Measurements from ENCODE around the gene RPL18.

RPL18 gene

DNA sequence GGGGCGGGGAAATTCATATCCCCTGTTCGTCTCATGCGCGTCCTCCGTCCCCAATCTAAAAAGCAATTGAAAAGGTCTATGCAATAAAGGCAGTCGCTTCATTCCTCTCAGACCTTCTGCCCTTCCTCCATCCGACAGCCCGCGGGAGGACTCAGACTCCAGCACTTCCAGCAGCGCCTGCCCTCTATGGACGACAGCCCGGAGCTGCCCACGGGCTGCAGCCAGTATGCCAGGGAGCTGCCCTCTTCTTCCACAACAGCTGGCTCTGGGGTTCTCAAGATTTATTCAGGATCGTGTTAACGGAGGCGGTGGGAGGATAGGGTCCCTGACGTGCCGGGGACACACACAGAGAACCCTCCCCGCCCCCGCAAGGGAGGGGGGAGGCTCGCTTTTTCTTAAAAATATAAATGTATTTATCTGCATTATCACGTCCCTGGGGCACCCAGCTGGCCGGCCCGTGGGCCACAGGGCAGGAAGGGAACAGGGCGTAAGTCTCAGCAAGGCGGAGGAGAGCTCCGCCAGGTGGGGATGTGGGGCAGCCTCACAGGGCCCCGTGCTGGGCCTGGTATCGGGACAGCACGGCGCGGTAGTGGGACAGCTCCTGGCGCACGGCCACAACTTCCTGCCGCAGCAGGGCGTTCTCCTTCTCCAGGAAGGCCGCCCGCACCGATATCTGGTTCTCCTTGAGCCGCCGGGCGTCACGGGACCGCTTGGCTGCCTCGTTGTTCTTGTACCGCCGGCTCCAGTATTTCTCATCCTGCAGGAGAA is 11.5 kb upstream of the RPL18 start:
- peak; percentile 78 for DNase-seq (ENCODE audit: low spot score)

DNA sequence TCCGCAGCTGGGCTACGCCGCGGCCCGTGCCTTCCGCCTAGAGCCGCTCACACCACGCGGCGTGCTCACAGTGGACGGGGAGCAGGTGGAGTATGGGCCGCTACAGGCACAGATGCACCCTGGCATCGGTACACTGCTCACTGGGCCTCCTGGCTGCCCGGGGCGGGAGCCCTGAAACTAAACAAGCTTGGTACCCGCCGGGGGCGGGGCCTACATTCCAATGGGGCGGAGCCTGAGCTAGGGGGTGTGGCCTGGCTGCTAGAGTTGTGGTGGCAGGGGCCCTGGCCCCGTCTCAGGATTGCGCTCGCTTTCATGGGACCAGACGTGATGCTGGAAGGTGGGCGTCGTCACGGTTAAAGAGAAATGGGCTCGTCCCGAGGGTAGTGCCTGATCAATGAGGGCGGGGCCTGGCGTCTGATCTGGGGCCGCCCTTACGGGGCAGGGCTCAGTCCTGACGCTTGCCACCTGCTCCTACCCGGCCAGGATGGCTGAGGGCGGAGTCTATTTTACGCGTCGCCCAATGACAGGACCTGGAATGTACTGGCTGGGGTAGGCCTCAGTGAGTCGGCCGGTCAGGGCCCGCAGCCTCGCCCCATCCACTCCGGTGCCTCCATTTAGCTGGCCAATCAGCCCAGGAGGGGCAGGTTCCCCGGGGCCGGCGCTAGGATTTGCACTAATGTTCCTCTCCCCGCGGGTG is 10.8 kb upstream of the RPL18 start:
- DNase-seq (ENCODE audit: low spot score), result peak; percentile 51

DNA sequence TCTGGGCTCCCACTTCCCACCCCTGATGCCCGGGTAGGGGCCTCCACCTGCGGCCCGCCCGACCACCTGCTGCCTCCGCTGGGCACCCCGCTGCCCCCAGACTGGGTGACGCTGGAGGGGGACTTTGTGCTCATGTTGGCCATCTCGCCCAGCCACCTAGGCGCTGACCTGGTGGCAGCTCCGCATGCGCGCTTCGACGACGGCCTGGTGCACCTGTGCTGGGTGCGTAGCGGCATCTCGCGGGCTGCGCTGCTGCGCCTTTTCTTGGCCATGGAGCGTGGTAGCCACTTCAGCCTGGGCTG is 10.3 kb upstream of the RPL18 start:
- DNase-seq (ENCODE audit: low spot score), result no peak

DNA sequence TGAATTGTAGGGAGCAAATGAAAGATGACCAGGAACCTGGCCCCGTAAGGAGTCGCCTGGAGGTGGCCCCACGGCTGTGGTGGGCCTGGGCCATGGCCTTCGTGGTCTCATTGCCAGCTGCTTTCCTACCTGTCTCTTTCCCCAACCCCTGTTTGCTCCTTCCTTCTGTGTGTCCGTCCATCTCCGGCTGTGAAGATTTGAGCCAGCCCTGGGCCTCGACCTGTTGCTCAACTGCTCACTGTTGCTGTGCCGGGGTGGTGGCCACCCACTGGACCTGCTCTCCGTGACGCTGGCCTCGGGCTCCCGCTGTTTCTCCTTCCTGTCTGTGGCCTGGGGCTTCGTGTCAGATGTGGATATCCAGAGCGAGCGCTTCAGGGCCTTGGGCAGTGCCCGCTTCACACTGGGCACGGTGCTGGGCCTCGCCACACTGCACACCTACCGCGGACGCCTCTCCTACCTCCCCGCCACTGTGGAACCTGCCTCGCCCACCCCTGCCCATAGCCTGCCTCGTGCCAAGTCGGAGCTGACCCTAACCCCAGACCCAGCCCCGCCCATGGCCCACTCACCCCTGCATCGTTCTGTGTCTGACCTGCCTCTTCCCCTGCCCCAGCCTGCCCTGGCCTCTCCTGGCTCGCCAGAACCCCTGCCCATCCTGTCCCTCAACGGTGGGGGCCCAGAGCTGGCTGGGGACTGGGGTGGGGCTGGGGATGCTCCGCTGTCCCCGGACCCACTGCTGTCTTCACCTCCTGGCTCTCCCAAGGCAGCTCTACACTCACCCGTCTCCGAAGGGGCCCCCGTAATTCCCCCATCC is 9.7 kb upstream of the RPL18 start:
- DNase-seq (ENCODE audit: low spot score), result no peak

DNA sequence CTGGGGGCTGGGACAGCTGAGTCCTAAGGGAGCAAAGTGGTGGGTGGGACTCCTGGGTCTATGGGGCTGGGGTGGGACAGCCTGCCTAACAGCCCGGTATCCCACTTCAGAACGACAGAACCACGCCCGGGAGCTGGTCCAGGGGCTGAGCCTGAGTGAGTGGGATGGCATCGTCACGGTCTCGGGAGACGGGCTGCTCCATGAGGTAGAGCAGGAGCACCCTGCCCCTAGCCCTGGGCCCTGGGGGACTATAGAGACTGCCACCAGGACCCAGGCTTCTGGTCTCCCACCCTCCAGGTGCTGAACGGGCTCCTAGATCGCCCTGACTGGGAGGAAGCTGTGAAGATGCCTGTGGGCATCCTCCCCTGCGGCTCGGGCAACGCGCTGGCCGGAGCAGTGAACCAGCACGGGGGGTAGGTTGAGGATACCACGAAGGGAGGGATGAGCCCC is 8.9 kb upstream of the RPL18 start:
- DNase-seq (ENCODE audit: low spot score), result no peak

DNA sequence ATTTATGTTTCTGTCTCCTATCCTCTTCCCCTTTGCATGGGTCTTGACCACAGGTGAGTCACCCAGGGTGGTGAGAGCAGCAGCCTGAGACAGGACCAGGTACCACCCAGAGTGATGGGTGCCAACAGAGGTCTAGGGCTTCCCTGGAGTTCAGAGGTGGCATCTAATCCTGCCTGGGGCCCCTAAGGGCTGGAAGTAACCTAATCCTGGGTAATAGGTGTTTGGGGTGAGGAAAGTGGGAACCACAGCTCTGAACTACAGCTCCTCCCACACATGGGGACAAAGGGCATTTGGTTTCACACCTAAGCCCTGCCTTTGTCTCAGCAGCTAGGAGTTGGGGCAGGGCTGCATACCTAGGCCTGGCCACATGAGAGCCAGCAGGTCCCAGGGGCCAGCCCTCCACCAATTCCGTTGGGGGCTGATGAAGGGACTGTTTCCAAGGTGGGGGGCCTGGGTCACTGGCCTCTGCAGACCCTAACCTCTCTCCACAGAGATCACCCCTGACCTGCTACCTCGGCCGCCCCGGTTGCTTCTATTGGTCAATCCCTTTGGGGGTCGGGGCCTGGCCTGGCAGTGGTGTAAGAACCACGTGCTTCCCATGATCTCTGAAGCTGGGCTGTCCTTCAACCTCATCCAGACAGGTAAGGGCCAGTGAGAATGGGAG is 8.4 kb upstream of the RPL18 start:
- DNase-seq (ENCODE audit: low spot score), result no peak

DNA sequence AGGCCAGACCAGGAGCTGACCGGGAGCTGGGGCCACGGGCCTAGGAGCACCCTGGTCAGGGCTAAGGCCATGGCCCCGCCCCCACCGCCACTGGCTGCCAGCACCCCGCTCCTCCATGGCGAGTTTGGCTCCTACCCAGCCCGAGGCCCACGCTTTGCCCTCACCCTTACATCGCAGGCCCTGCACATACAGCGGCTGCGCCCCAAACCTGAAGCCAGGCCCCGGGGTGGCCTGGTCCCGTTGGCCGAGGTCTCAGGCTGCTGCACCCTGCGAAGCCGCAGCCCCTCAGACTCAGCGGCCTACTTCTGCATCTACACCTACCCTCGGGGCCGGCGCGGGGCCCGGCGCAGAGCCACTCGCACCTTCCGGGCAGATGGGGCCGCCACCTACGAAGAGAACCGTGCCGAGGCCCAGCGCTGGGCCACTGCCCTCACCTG is 6.9 kb upstream of the RPL18 start:
- DNase-seq (ENCODE audit: low spot score), result no peak

DNA sequence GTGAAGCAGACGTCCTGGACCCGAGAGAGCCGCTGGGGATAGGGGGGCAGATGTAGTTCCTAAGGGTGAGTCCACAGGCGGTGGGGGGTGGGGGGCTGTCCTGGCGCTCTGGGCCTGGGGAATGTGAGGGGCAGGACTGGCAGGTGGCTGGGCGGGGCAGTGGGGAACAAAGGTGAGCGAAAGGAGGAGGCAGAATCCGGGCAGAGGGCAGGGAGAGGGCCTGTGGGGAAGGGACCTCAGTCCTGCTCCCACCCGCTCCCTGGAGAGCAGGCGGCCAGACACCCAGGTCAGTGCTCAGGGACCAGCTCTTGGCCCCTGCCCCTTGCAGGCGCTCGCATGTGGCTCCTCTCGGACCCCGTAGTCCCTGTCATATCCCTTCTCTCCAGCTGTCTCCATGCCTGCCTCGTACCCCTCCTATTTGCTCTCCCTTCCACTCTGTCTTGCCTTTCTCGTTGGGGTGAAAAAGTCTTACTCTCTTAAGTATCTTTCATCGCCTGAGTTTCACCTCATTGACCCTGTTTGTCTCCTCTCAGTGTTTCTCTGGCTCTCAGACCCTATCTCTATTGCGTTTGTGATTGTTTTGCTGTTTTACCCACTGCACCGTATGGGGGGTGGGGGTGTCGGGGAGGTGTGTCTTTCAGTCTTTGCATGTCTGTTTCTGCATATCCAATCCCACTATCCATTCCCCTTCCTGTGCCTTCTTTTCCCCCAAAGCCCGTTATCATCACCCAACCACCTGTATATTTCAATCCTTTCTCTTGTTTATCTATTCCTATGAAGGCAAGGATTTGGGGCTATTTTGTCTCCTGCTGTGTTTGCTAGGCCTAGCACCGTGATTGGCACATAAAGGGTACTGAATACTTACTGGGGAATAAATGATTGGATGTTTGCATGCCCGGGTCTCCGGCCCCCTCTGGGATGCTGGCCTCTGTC is 6.1 kb upstream of the RPL18 start:
- DNase-seq (ENCODE audit: low spot score), result no peak

DNA sequence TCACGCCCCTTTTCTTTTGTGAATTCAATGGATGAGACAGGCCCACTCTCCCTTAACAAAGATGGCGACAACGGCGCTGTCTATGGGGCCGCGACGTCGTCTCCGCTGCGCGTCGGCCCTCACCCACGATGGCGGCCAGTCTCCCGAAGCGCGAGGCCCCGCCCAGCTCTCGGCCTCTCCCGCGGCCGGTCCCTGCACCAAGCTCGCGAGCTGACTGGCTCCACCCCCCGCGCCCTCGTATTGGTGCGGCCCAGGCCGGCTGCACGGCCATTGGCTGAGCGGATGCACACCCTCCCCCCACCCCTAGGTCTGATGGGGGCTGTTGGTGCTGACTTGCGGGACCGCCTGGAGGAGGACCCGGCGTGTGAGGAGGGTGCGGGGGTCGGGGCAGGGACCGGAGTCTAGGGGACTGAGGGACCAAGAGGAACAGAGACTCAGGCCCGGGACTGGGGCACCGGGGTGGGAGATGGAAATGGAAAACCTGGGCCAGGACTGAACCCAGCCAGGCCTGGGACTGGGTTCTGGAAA is 5.2 kb upstream of the RPL18 start:
- DNase-seq (ENCODE audit: low spot score), result peak; percentile 98

DNA sequence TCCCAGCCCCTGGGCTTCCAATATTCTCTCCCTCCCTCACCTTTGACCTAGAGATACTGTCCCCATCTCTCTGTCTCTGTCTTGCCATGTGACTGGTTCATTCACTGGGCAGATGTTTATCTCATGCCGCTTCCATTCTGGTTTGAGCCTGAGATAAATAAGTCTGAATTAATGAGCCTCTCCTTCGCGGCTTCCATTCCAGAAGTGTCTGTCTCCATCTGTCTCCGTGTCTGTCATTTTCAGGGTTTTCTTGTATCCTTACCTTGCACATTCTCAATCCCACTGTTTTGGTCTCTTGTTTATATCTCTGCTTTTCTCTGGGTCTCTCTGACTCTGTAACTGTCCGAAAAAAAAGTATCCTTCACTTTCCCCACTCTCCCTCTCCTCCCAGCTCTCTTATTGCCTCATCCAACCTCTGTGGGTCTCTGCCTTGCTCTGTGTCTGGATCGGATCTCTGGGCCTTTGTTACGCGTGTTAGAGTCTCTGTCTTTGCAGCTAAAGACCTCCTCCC is 4.6 kb upstream of the RPL18 start:
- DNase-seq (ENCODE audit: low spot score), result no peak

DNA sequence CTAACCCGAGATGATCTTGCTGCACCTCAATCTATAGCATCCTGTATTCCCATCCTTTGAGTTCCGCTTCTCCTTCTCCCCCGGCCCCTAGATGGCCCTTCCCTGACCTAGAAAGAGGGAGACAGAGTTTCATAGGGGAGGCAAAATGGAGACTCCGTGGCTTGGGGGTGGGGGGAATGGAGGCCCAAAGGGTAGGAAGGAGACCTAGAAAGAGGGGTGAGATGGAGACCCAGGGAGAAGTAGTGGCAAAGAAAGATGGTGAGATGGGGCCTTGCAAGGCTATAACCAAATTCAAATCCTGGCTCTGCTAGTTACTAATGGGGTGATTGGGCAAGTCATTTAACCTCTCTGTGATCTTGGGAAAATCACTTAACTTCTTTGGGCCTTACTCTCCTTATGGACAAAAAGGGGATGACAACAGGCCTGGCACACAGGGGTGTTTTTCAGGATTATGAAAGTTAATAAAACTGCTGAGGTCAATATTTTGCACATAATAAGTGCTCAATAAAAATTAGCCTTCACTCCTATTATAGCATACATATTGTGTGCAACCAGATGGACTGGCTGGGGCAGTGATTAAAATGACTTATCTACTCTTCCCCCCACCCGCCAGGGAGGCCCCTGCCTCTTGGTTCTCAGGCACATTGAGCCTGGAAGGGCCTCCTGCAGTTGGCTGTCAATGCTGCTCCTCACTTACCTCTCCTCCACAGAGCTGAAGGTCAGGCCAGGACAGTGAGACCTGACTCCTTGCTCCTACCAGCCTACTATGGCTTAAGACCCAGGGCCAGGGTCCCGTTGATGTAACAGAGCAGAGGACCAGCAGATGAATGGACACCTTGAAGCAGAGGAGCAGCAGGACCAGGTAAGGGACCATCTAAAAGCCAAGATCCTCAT is 961 bp upstream of the RPL18 start:
- no peak for DNase-seq (ENCODE audit: low spot score)

DNA sequence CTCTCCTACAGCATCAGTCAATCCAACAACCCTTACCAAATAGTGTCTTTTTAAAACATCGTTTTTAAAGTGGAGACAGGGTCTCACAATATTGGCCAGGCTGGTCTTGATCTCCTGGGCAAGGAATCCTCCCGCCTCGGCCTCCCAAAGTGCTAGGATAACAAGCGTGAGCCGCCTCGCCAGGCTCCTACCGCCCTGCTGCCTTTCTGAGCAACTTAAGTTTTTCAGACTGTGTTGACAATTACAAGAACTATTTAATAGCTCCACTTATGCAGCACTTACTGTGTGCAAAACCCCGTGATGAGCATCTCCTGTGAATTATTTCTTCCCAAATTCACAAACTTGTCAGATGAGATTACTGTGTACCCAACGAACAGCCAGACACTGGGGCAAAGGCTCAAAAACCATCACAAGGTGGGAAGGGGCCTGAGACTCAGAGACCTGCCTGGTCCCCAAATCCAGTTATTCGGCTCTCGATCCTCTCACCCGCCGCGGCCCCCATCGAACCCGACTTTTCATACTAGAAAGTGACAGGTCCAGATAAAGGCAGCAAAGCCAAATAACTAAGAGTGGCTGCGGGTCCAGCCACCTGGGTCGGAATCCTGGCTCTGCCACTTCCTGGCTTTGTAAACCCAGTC is 581 bp downstream of the RPL18 start:
- DNase-seq (ENCODE audit: low spot score), result peak; percentile 18

DNA sequence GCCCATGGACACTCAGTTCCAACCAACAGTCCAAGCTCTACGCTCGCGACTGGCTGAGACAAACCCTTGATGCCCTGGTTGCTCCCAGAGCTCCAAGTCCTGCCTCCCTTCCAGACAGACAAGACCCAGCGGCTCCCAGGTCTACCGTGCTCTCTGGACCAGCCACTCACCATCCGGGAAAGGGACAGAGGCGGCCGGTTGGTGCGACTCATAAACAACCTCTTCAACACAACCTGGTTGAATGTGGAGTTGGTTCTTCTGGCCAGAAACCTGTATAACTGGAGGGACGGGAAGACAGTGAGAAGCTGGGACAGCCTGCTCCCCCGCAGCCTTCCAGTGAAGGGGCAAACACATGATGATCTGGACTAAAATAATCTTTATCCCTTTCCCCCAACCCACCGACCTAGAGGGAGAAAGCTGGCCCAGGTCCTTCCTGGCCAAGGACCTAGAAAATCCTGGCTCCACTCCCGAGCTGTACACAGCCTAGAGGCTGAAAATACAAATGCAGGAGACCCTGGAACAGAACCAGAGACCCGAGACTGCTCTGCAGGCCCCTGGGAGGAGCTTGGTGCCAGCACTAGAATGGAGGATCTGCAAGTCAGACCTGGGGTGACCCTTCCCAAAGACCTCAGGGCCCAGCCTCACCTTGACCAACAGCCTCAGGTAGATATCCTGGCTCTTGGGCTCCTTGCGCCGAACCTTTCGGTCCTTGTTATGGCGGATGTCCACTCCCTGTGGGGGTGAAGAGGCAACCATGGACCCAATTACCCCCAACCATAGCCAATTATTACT is 1.6 kb downstream of the RPL18 start:
- DNase-seq (ENCODE audit: low spot score), result no peak

DNA sequence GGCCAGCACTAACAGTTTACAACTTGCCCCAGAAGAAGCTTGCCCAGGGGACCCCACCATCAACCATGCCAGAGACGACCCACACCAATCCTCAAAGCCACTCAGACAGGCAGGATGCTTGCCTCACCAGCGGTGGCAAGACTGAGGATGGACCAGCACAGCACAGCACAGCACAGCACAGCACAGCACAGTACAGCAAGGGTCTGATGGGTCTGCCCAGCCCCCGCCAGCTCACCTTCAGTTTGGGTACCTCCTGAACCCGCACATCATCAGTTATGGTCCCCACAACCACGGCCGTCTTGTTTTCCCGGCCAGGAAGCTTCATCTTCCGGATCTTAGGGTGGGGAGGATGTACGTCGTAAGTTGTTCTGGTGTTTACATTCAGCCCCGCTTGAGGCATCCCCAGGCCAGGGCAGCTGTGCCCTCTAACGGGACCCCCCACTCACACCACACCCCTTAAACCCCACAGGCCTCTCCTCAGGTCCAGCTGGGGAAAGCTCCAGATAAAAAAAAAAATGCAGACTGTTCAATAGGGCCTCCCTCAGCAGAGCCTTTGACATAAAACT is 2.4 kb downstream of the RPL18 start:
- DNase-seq (ENCODE audit: low spot score), result no peak

DNA sequence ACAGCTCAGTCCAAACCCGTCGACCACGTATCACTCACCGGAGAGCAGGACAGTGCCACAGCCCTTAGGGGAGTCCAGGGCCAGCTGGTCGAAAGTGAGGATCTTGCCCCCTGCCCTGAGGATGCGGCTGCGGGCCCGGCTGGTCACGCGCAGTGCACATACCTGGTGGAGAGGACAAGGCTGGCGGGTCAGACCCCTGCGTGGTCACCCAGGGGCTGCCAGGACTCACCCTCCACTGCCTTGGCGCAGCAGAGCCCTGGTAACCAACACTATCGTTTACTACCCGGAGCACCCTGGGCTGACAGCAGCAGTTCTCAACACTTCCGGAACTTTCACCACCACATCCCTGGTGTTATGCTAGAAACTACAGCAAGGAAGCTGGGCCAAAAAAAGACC is 2.9 kb downstream of the RPL18 start:
- no peak for DNase-seq (ENCODE audit: low spot score)

DNA sequence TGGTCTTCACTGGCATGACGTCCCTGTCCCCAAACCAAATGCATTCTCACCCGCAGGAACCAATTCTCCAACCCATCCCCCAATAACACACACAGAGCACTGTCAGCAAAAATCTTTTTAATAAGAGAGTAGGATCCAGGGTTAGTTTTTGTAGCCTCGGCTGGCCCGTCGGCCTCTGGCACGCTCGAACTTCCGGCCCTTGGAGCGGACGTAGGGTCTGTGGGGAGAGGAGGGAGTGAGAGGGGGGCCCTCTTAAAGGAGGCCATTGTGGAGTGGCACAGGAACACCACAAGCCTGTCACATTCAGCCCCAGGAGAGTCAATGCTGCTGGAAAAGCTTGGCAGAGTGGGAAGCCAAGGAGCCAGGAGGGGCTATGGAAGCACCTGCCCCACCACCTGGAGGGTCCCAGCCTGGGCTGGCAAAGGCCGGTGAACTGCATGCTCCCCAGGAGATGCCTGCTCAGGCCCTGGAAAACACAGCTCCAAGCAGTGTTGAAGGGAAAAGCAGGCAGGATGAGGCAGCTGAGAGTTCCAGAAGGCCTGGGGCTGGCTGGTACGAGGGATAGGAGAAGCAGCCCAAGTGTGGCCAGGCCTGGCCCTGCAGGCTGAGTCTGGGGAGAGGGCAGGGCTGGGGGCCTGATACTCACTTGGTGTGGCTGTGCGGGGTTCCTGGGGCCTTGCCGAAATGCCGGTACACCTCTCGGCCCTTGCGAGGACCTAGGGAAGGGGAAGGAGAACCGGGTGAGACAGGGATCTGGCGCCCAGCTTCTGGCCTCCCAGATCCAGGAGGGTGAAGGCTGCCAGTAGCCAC is 3.5 kb downstream of the RPL18 start:
- no peak for DNase-seq (ENCODE audit: low spot score)

Data from hematopoietic multipotent progenitor cell treated with erythropoietin and hydrocortisone succinate and interleukin-3 and kit ligand, for 15 days (in vitro differentiated cells).